A204.1 (cell line): Measurements from ENCODE around the gene COL4A3.

Experiments
- FAIRE-seq: peaks from 2 replicates; lab custom pipeline; 2012; peaks lifted over from hg19 to GRCh38; lab: Jason Lieb, UNC

The COL4A3 gene

DNA sequence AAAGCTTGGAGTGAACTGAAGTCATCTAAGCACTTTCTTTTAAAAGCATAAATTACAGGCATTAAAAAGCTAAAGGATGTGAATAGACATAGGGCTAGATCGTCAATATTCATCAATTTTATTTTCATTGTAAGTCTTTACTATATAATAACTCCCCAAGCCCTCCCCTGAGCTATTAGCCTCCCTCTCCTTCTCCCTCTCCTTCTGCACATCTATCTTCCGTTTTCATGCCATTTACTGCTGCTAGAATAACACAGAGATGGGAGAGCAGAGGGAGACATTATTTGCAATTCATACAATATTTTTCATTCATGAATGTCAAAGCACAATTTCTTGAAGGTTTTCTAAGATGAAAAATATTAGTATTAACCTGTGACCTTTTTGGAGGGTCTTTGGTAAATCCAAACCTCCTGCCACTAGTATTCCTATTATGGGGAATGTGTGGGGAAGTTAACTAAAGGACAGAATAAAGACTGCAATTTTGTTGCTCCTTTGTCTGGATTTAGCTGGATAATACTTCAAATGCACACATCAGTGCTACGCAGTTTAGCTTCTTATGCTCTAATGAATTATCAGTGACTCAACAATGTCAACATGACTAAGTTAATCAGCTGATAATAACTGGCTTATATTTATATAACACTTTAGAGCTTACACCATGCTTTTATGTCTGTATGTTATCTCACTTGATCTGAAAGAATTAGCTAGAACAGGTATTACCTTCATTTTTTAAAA lies 132.4 kb downstream of the COL4A3 start:
- no peak for FAIRE-seq

DNA sequence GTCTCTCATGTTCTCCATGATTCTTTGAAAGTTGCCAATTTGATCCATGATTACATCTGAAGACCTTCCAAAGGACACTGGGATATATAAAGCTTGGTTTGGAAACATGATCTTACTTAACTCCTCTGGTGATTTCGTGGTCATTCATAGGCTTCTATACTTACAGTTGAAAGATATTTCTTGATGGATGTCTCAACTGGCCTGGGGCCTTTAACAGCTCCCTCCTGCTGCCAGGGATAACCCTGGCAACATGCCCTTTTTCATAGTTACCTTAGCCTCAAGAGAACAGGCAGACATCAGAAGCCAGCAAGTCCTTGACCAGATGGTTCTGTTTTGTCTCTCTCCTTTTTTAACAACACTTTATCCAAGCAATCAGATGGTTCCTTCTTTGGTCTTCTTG lies 137.1 kb downstream of the COL4A3 start:
- FAIRE-seq, result no peak

DNA sequence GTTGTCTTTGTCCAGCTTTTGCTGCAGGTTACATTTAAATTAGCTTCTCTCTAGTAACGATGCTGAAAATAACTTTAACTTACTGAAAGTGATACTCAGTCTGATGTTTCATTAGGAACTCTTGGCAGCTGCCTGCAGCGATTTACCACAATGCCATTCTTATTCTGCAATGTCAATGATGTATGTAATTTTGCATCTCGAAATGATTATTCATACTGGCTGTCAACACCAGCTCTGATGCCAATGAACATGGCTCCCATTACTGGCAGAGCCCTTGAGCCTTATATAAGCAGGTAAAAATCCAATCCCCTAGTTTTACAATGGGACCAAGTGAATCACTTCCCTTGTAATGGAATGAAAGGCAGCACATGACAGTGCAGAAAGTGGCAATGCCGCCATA lies 144.4 kb downstream of the COL4A3 start:
- no peak for FAIRE-seq

DNA sequence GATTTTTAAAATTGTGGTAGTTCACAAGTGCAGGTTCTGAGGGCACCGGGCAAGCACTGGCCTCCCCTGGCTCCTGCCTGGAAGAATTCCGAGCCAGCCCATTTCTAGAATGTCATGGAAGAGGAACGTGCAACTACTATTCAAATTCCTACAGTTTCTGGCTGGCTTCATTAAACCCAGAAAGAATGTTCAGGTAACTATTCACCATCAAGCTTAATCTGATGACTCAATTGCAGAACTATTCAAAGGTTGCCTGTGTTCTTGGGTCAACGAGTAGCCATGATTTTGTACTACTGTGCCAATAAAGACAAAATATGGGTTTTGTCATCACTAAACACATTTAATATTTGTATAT lies 146.3 kb downstream of the COL4A3 start:
- FAIRE-seq, result no peak

DNA sequence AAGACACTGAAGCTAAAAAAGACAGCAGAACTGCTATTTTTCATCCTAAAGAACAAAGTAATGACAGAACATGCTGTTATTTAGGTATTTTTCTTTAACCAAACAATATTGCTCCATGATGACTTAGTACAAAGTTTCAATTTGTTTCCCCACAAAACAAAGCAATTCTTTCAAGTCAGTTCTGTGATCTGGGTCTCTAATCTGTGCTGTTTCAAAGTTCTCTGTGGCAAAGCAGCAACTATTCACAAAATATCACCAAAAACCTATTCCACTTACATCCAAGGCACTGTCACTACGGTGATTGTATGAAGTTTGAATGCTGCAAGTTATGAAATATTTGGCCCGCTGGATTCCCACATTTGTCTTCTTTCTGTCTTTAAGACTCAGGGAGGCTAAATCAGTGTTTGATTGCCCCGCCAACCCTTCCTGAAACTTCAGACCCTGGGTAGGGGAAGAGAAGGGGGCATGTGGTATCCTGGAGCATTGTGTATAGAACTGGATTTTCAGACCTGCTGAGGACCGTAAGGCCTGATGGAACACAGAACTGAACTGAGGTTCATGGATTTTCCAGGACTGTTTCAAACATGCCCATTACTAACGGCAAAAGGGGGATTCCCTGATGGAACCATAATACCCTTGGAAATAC lies 147.6 kb downstream of the COL4A3 start:
- no peak for FAIRE-seq

DNA sequence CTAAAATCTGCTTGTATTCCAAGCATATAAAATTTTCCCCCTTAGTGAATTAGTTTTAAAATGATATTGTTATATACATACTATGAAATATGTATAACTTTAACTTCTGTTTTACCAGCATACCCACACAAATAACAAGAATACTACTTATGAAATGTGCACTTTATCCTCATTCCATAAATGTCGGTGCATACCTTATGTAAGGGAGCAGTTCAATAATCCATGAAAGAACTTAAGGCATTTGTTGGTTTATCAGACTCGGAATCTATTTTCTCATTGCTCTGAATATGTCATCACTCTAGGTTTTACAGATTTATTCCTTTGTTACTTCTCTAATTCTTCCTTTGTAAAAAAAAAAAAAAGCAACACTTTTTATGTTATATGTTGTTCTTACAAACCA lies 148.2 kb downstream of the COL4A3 start:
- no peak for FAIRE-seq

DNA sequence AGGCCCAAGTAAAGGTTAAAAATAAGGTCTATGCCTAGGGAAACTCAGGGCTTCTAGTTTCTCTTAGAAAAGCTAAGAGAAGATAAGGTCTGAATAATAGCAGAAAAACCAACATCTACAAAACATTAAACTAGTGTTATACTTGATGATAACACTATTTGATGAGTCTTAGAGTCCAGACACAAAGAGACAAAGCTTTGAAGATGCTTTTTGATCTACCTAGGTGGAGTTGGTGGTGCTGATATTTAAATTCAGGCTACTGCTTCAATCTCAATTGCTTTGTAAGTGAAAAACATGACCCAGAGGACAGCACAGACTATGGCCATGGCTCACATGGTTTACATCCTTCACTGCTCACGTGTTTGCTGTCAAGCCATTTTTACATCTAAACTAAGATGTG lies 148.9 kb downstream of the COL4A3 start:
- FAIRE-seq, result no peak

DNA sequence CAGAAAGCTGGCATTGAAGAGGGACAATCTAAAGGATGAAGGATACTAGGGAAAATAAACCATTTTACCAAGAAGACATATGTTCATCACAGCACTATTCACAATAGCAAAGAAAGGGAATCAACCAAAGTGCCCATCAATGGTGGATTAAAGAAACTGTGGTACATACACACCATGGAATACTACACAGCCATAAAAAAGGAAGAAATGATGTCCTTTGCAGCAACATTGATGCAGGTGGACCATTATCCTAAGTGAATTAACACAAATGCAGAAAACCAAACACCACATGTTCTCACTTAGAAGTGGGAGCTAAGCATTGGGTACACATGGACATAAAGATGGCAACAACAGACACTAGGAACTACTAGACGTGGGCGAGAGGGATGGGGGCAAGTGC lies 153.4 kb downstream of the COL4A3 start:
- FAIRE-seq, result no peak

DNA sequence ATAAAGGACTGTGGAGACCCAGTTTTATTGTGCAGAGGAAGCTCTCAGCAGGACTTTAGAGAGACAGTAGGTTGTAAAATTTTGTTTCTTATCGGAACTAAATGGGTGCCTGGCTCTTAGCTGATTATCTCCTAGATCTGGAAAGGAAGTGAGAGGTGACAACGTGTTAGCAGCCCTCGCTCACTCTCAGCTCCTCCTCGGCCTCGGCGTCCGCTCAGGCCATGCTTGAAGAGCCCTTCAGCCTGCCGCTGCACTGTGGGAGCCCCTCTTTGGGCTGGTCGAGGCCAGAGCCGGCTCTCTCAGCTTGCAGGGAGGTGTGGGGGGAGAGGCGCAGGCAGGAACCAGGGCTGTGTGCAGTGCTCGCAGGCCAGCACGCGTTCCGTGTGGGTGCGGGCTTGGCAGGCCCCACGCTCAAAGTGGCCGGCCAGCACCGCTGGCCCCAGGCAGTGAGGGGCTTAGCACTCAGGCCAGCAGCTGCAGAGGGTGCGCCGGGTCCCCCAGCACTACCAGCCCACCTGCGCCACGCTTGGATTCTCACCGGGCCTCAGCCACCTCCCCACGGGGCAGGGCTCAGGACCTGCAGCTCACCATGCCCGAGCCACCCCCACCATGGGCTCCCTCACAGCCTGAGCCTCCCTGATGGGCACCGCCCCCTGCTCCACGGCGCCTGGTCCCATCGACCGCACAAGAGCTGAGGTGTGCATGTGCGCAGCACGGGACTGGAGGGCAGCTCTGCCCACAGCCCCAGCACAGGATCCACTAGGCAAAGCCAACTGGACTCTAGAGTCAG lies 156.1 kb downstream of the COL4A3 start:
- FAIRE-seq, result no peak

DNA sequence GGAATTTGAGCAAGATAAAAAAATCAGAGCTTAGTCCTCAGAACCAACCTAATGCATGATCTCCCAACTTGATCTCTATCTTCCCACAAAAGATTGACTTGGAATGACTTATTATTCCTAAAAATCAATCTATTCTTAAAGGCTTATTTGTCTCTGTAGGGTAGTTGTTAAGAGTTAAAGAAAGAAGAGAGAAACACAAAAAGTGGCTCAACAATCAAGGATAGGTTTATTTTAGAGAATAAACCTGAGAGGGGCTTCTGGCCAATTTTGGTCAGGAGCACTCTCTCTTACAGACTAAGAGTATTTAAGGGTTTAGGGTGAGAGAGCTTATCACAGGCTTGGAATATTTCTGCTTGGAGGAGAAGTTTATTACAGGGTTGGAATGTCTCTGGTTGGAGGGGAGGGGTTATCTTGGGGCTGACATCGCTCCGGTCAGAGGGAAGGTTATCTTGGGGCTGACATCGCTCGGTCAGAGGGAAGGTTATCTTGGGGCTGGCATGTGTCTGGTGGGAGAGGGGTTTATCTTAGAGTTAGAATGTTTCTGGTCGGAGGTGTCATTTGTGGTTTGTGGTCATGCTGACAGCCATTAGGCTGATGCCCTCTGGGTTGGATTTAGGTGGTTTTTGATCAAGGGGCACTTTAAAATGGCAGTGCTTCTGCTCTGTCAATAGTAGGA lies 158.2 kb downstream of the COL4A3 start:
- FAIRE-seq, result no peak

DNA sequence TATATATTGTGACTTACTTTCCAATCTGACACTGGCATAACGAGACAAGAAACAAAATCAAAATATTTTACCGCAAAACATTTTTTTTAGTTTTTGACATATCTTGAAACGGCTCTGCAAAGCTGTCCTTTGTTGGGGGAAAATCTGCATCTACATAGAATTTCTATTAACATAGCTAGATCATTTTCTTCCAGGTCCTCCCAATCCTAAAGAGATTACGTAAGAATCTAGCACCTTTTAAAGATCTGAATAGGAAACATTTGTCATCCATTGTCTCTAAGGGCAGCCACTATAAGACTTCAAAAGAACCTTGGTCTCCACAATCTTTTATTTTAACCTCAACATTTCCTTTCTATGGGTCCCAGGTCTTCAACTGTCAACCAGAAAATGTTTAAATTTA lies 159.4 kb downstream of the COL4A3 start:
- no peak for FAIRE-seq

DNA sequence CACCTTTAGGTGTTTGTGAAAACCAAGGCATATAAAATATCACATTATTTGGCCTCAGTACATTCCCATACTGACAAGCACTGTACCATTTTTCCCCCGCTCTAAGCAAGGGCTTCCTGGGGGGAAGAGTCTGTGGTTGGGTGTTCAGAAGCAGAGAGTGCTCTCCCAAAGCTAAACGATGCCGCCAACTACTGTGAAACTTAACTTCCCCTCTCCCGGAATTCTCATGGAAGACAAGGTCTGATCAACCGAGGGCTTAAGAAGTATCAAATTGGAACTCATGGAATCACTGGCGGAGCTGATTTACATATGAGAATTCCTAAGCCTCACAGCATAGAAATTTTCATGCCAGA lies 160.2 kb downstream of the COL4A3 start:
- FAIRE-seq, result no peak

DNA sequence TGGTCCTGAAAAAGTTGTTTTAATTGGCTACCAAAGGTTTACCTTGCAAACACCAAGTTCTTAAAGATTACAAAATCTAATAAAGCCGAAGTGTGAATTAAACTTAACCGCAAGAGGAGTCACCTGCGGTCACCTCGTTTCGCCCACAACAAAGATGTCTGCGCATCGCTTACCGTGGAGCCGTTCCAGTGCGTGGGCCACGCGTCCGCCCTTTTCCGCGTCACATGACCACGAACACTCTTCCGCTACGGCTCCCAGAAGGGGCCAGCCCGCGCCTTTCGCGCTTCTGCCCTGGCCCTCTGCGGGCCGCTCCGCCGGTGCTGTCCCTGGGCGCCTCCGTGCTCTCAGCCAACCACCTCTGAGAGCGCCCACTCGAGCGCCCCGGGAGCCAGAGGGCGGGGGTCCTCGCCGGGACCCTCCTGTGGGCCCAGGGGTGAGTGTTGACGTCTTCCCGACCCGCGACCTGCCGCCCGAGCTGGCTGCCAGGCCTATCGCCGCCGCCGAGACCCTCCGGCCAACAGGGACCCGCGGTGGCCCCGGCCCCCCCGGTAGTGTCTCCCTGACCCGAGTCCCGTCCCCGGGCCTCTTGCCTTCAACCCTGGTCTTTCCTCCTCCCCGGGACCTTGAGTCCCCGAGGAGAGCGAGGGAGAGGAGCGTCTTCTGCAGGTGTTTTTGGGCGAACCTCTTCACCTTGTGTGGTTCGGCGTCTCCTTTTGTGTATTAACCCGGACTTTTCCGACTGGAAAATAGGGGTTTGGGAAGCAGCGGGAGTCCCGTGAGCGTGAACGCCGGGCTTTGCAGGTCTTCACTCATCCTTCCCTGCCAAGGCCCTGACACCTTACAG lies 160.8 kb downstream of the COL4A3 start, which contains the start of gene MFF:
Gene MFF, plus strand, starts transcription at position 257 of the 844 bp plus-strand sequence. CDS start 5,415 bp downstream, outside the sequence.
- FAIRE-seq, result no peak

DNA sequence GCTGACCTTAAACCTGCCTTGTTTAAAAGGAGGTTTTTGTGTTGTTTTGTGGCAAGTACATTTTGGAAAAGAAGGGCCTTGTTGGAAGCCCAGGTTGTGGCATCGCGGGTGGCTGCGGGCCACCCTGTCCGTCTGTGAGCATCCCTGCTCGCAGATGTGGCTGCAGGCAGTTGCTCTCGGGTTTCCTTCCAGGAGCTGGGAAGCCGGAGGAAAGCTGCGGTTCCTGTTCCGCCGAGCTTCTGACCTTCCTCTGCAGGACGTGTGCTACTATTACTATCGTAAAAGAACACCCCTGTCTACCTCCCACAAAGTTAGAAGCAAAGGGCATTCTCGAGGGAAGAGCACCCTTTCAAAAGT lies 161.4 kb downstream of the COL4A3 start:
- FAIRE-seq, result no peak

DNA sequence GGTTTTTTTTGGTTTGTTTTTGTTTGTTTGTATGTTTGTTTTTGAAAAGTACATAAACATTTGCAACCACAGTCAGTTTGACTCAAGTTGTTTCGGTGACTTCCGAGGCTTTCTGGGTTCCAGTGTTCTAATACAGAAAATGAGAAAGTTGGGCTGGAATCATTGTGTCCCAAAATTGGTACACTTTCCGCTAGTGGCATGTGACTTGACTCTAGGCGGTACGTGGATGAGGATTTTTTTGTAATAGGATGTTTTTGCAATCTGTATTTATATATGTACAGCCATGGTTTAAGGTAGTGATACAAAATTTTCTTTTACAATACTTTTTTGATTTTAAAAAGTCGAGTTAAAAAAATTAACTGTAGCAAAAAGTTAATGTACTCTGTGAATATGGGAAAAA lies 162.4 kb downstream of the COL4A3 start:
- FAIRE-seq, result no peak

DNA sequence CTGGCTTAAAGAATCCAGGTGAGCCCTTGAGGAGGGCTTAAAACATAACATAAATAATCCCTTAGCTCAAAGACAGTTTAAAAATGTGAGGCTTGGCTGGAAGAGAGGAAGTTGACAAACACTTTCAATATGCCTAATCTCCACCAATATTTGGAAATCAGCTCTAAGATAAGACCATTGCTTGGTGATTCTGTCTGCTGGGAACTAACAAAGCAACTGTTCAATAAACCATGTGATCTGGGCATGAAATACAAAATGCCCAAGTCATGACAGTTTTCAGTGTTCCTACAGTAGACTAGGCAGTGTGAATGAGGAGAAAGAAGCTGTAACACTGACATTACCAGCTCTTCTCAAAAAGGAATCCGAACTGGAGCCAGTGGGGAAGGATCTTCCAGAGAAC lies 171.3 kb downstream of the COL4A3 start:
- no peak for FAIRE-seq

DNA sequence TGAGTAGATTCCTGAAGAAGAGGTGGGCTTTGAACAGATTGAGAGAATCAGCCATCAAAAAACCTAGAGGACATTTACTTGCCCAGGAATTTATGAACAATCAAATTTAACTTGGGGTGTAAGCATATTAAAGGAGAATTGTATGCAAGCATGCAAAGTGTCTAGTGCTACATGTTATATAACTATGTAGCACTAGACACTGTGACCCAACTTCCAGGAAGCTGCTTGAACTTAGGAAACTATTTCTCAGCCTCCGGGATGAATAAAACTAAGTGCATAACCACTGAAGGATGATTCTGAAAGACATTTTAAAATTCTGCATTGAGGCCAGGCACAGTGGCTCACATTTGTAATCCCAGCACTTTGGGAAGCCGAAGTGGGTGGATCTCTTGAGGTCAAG lies 173.0 kb downstream of the COL4A3 start:
- FAIRE-seq, result no peak

DNA sequence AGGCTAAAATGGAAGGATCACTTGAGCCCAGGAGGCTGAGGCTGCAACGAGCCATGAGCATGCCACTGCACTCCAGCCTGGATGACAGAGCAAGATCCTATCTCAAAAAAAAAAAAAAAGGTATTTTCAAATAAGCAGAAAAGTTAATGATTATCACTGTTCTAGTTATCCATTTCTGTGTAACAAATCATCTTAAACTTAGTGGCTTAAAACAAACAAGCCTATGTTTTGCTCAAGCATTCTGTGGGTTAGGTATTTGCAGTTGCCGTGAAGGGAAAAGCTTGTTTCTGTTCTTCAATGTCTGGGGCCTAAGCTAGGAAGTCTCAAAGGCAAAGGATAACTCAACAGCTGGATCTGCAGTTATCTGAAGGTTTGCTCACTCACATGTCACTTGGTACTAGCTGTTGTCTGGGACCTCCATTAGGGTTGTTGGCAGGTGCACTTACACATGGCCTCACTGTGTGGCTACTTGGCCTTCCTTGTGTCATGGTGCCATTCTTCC lies 174.7 kb downstream of the COL4A3 start:
- FAIRE-seq, result no peak

DNA sequence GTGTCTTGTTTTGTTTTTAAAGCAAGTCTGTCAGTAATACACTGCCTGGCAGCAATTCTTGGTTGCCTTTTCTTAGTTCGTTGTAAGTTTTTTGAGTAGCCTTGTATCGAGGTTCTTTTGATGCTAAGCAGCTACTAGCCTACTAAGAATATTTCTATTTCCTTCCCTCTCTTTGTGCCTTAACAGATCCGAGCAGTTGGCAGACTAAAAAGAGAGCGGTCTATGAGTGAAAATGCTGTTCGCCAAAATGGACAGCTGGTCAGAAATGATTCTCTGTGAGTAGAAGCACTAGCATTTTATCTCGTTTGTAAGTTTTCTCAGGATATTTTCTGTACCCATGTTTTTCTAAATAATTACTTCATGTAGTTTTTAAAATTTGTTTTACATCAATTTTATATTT lies 175.7 kb downstream of the COL4A3 start:
- FAIRE-seq, result no peak

DNA sequence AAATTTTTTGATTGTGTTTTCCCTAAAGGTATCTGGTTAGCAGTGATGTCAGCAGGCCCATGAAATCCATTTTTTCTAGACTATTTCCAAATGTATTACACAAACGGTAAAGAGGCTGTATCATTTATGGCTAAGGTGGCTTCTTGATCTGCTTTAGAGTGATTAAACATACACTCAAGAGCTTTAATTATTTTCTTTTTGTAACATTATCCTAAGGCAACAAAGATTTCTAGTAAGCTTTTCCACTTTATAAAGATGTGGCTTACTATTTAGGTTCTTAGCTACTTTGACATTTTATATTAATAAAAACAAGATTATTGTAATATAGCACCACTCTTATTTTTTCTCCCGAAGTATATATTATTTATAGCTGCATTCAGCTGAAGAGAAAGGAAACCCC lies 177.1 kb downstream of the COL4A3 start:
- FAIRE-seq, result no peak

DNA sequence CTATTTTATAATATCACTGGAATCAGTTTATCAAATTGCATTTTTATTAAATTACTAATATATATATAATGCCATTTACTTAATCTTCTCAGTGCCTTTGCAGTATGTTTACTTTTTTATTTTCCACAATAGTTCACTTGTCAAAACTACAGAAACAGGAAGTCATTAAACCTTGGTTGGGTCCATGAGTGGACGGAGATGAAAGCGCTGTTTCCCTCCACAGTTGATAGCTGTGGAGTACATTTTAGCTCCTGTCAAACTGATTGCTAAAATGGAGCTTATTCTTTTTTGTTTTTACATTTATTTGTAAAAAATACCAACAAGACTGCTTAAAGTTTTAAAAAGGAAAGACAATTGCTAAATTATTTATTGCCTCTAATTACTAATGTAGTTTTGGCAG lies 179.8 kb downstream of the COL4A3 start:
- FAIRE-seq, result no peak

DNA sequence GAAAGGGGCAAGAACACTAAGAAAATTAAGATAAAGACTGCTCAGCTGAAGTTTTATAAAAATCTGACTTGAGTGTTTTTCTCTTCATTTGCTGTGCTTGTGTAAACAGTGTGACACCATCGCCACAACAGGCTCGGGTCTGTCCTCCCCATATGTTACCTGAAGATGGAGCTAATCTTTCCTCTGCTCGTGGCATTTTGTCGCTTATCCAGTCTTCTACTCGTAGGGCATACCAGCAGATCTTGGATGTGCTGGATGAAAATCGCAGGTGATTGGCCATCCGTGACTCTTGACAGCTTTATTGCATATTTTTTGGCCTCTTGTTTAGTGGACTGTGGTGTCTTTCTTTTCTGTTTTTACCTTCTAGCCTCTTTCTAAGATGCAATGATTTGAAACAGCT lies 182.7 kb downstream of the COL4A3 start:
- no peak for FAIRE-seq
